GM12878 (cell line): ENCODE results near the gene MRPL18.

Source experiments
- BRCA1 ChIP-seq: IDR thresholded peaks from 2 replicates; pipeline ENCODE4 v1.6.1; 2011; ENCODE audit warnings: low read depth, low read length, improper control_type of control experiment
- TF ChIP-seq, protein P1 (sequence below), 3 experiments: IDR thresholded peaks in 2 of 3; conservative IDR thresholded peaks in 1 of 3; 2 replicates each; pipeline ENCODE4 v1.5.1; 2011; ENCODE audit warnings: low read depth in 3 of 3, low read length in 3 of 3, mild to moderate bottlenecking in 3 of 3, control low read depth in 2 of 3, moderate library complexity in 2 of 3, inconsistent platforms in 1 of 3, mixed read lengths in 1 of 3; ENCODE audit not compliant: control insufficient read depth in 2 of 3, insufficient read depth in 1 of 3; ENCODE audit errors: extremely low read depth in 1 of 3

DNA sequence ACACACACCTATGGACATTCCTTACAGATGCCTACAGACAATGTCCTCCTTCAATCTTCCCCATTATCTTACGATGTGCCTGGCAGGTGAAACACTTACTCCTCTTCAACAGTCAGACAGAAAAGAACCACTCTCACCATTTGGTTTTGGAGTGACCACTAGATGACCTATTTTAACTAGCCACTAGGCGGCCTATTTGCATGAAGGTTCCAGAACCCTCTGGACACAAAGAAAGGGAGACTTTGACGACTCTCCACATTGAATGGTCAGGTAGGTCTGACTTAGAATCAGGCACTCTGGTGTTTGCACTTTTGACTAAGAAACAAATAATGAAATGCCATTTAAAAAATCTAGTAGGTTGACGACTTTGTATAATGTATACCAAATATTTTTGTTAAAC, 51.8 kb downstream of the MRPL18 start:
- TF ChIP-seq, protein P1, sequence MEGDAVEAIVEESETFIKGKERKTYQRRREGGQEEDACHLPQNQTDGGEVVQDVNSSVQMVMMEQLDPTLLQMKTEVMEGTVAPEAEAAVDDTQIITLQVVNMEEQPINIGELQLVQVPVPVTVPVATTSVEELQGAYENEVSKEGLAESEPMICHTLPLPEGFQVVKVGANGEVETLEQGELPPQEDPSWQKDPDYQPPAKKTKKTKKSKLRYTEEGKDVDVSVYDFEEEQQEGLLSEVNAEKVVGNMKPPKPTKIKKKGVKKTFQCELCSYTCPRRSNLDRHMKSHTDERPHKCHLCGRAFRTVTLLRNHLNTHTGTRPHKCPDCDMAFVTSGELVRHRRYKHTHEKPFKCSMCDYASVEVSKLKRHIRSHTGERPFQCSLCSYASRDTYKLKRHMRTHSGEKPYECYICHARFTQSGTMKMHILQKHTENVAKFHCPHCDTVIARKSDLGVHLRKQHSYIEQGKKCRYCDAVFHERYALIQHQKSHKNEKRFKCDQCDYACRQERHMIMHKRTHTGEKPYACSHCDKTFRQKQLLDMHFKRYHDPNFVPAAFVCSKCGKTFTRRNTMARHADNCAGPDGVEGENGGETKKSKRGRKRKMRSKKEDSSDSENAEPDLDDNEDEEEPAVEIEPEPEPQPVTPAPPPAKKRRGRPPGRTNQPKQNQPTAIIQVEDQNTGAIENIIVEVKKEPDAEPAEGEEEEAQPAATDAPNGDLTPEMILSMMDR (IDR thresholded peaks at IDR 0.05 in 2 of 3, conservative IDR thresholded peaks at IDR 0.05 in 1 of 3; ENCODE audit: control insufficient read depth in 2 of 3, extremely low read depth in 1 of 3, insufficient read depth in 1 of 3, low read depth in 3 of 3, low read length in 3 of 3), result peak in 1 of 3 experiments; percentile 15; a peak in 1 of 6 replicates
- no peak for TF ChIP-seq BRCA1
